Activated CD4-positive, alpha-beta T cell treated with anti-CD3 and anti-CD28 coated beads, Interleukin-2, amount 10 ng/mL, durations not matched to agents 24 days and 14 days (primary cell): Measurements from ENCODE around the gene FNBP1L. TPM values are rescaled to one million over a fixed set of nuclear protein-coding genes. Genes with fewer than 3 reads are reported as not detected.
"Not testable (repeated sequence)": the region's sequence is repeated elsewhere in the genome, so short reads cannot be mapped to it uniquely, and the experiment has no call there.

ENCODE experiments used
- DNase-seq: peaks from one replicate; pipeline ENCODE4 v3.0.0; 2022
- H3K27ac Mint-ChIP-seq: one replicate; pipeline ENCODE4 v1.8.0; 2022; ENCODE audit warnings: mild to moderate bottlenecking, mixed read lengths
- H3K27me3 Mint-ChIP-seq: one replicate; pipeline ENCODE4 v1.8.0; 2022; ENCODE audit warnings: mixed read lengths
- H3K36me3 Mint-ChIP-seq: one replicate; pipeline ENCODE4 v1.8.0; 2022; ENCODE audit warnings: low read depth, mild to moderate bottlenecking, mixed read lengths
- H3K4me1 Mint-ChIP-seq: one replicate; pipeline ENCODE4 v1.8.0; 2021; ENCODE audit warnings: mixed read lengths
- H3K4me3 Mint-ChIP-seq: one replicate; pipeline ENCODE4 v1.8.0; 2022; ENCODE audit warnings: mild to moderate bottlenecking, moderate library complexity, mixed read lengths
- H3K9me3 Mint-ChIP-seq: one replicate; pipeline ENCODE4 v1.8.0; 2021; ENCODE audit warnings: mixed read lengths
- intact Hi-C: fragments of 100-400 bp; cut with micrococcal nuclease; formaldehyde crosslinking; loops from one replicate; pipeline ENCODE4 v1.15.1; 2023
- total RNA-seq: library from RNA; stranded (reverse); gene quantifications from 2 replicates; pipeline ENCODE4 v1.2.3, GENCODE V29; 2022

Gene FNBP1L
- total RNA-seq, 1 donor from 2014 or later: 0.14 TPM

DNA sequence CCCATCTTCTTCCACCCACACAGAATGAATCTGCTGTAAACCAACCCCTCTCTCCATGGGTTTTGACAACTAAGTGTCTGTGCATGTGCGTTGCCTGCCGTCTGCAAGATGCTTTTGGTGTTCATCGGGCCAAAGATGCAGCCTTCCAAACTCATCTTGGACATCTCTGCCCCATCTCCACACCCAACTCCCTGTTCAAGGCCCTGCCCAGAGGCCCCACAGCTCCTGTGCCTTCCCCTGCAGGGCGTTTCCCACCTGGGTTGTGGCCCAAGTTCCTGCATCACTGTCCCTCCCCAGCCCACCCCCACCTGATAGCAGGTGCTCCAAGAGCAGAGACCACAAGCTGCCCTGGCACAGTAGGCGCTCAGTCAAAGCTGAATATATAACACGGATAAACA, 130.5 kb downstream of the FNBP1L start:
- intact Hi-C loops: no loop called here
- no peaks in the 10 kb centered on the region for H3K27me3 Mint-ChIP-seq
- no peak for DNase-seq
- no peaks in the 10 kb centered on the region for H3K4me1 Mint-ChIP-seq
- no peaks in the 10 kb centered on the region for H3K9me3 Mint-ChIP-seq
- no peak overlapping the region for H3K27ac Mint-ChIP-seq
- no peaks in the 10 kb centered on the region for H3K36me3 Mint-ChIP-seq
- no peak overlapping the region for H3K4me3 Mint-ChIP-seq

DNA sequence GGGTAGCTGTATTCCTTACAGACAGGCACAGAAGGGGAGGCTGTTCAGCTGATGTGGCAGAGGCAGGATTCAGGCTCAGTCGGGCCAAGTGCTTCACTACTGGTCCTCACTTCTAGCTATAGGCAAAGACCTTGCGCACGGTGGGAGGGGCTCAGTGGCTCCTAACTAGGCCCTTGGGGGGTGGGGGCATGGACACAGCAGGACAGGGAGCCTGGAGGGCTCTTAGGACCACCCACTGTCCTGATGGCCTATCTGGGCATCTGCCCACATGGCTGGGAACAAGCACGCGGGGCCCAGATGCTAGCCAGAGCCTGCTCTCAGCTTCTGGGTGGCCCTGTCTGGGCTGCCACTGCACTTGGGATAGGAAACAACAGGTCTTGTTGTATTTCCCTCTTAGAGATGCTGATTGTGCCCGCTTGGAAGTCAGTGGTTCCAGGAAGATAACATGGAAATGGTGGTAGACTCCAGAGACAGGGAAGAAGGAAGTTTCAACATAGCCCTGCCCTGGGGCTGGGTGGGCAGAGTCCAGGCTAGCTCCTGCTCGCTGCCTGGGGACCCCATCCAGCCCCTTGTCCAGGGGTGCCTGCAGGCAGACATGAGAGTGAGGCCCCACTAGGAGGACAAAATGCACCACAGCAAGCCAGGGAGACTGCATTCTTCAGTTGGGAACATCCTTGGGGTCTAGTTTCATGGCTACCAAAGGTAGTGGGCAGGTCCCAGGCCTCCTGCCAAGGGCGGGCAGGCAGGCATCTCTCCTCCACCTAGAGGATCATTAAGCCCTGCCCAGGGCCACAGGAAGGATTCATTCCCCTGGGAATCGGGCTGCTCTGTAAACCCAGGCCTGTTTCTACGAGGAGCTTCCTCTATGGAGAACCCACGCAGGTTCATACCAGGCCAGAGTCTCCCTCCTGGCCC, 131.2 kb downstream of the FNBP1L start:
- Mint-ChIP-seq H3K4me1 (no peaks in the 10 kb centered on the region), H3K27ac (no peak overlapping the region), H3K4me3 (no peak overlapping the region), H3K36me3 (no peaks in the 10 kb centered on the region), H3K27me3 (no peaks in the 10 kb centered on the region), H3K9me3 (no peaks in the 10 kb centered on the region)
- intact Hi-C loops: no loop called here
- DNase-seq: no peak

DNA sequence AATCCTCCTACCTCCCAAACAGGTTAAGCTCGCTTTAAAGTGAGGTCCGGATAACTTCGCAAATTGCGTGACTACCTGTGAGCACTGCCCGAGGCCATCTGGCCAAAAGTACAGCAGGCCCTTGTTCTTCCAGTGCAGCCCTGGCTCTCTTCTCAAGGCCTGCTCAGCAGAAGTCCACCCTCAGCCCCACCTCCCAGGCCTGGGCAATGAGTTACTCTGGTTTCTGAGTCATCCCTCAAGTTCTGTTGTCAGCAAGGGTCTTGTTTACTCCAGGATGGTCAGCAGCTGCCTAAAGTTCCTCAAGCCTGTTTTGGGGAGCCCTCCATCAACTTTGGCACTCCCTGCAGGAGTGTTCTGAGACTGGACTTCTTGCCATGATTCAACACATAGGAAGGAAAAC, 132.0 kb downstream of the FNBP1L start:
- intact Hi-C loops: no loop called here
- no peak overlapping the region for H3K4me3 Mint-ChIP-seq
- DNase-seq: no peak
- H3K27me3 Mint-ChIP-seq: no peaks in the 10 kb centered on the region
- no peak overlapping the region for H3K27ac Mint-ChIP-seq
- no peaks in the 10 kb centered on the region for H3K9me3 Mint-ChIP-seq
- no peaks in the 10 kb centered on the region for H3K36me3 Mint-ChIP-seq
- H3K4me1 Mint-ChIP-seq: no peaks in the 10 kb centered on the region

DNA sequence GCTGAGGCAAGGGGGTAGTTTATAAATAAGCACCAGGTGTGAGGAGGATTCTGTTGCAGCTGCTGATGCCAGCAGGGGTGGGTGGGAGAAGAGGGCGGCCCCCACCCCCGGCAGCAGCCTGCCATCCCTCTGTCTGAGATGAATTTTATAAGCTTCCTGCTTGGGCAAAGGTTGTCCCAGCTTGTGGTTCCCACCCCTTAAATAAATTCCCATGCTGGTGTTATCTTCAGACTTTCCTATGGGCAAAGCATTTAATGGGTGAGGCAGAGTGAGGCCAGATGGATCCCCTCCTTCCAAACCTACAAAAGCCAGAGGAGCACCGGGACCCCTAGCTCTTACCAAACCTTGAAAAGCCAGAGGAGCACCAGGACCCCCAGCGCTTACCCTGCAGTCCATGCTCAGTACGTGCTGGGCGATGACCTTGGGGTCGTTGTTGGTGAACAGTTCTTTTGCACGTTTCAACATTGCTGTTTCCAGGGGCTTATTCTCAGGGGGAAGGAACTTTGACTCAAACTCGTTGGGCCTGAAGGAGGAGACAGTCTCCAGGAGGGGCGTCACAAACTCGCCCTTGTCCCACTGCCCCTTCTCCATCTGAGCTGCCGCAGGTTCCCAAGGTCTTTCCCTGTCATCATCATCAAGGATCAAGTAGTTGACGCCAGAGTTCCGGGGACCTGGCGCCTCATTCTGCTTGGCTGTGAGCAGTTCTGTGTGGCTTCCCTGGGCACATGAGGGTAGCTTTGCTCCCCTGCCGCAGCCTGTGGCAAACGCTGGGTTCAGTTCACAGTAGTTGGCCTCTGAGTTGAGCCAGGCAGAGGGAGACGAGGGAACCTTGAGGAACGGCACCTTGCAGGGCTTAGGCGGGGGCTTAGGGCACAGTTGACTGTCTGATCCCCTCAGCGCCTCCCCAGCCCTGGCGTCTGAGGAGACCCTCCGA, 134.3 kb downstream of the FNBP1L start:
- no peak overlapping the region for H3K27ac Mint-ChIP-seq
- no peaks in the 10 kb centered on the region for H3K36me3 Mint-ChIP-seq
- H3K4me1 Mint-ChIP-seq: no peaks in the 10 kb centered on the region
- H3K4me3 Mint-ChIP-seq: no peak overlapping the region
- DNase-seq: no peak
- H3K9me3 Mint-ChIP-seq: no peaks in the 10 kb centered on the region
- intact Hi-C loops: no loop called here
- no peaks in the 10 kb centered on the region for H3K27me3 Mint-ChIP-seq

DNA sequence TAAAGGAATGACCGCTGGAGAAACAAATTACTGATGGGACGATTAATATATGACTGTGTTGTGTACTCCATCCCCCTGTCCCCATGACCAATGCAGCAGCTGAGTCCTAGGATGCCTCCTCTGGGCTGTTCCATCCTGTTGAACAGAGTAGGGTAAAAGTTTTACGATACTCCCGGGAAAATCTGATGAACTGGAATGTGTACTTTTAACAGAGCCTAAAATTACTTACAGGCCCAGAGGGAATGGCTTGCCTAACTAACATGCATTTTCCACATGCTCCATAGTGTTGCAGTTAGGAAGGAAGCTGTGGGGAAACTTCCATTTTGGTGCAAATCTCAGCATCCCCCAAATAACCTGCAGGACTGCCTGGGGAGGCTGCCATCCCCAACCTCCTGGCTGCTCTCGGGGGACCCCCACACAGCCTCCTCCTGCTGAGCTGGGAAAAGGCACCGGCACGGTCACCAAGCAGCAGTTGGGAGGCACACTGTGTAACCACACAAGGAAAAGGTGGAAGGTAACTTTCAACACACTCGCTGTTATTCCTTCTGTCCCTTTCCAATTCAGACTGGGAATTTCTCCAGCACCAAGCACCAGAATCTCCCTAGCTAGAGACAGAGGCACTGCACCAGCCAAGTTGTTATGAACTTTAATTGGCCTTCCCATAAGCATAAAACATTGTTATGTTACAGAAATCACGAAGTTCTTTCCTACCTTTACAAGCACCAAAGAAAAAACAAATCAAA, 136.5 kb downstream of the FNBP1L start:
- H3K27me3 Mint-ChIP-seq: no peaks in the 10 kb centered on the region
- no peaks in the 10 kb centered on the region for H3K36me3 Mint-ChIP-seq
- H3K4me1 Mint-ChIP-seq: peaks cover 9% of the 10 kb centered on the region
- no peaks in the 10 kb centered on the region for H3K9me3 Mint-ChIP-seq
- DNase-seq: no peak
- no peak overlapping the region for H3K4me3 Mint-ChIP-seq
- intact Hi-C loops: no loop called here
- no peak overlapping the region for H3K27ac Mint-ChIP-seq

DNA sequence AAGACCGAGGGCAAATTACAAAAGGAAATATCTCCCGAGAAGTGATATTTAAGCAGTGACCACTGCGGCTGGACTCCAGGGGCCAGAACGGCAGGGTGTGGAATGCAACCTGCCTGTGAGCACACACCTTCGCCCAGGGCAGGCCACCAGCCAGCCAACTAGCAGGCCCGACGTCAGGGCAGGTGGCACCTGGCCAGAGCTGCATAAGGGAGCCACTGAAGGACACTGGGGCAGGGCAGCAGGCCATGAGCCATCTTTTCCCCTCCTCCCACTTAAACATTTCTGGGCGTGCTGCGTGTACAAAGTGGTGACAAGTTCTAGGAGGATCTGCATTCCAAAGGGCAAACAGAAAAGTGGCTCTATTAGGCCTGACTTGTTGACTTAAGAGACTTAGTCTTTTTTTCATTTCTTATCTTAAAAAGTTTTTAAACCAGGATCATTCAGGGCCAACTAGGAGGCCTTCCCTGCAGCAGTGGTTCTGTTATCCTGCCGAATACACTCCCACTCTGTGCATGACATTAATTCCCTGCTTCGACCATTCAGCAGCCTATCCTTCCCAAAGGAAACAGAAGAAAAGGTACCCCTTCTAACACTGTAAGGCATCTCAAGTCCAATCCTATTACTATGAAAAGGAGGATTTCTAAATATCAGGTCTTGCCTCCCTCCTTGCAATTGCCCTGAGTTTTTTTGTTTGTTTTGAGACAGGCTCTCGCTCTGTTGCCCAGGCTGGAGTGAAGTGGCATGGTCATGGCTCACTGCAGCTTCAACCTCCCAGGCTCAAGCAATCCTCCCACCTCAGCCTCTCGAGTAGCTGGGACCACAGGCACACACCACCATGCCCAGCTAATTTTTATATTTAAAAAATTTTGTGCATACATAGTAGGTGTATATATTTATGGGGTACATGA, 137.4 kb downstream of the FNBP1L start:
- no peak overlapping the region for H3K27ac Mint-ChIP-seq
- H3K4me3 Mint-ChIP-seq: no peak overlapping the region
- peaks cover 9% of the 10 kb centered on the region for H3K4me1 Mint-ChIP-seq
- DNase-seq: no peak
- peaks cover under 1% of the 10 kb centered on the region for H3K27me3 Mint-ChIP-seq
- H3K9me3 Mint-ChIP-seq: no peaks in the 10 kb centered on the region
- no peaks in the 10 kb centered on the region for H3K36me3 Mint-ChIP-seq
- intact Hi-C loops: no loop called here

DNA sequence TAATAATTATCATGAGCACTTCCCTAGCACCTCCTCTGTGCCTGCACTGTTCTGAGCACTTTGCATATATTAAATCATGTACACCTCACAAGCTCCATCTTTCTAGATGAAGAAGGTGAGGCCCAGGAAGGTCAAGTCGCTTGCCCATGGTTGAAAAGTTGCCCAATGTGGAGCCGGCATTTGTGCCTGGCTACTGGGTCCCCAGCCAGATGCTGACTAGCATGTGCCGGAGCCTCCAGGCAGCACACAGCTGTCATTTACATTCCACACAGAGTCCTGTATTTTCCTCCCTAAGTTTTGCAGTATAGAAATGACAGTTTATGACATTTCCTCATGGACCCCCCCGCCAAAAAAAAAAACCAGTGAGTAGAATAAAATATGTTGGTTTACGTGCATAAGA, 139.4 kb downstream of the FNBP1L start:
- Mint-ChIP-seq H3K4me1 (peaks cover 12% of the 10 kb centered on the region), H3K9me3 (no peaks in the 10 kb centered on the region), H3K27ac (no peak overlapping the region), H3K27me3 (peaks cover 7% of the 10 kb centered on the region), H3K36me3 (no peaks in the 10 kb centered on the region), H3K4me3 (no peak overlapping the region)
- DNase-seq: no peak
- intact Hi-C loops: no loop called here

DNA sequence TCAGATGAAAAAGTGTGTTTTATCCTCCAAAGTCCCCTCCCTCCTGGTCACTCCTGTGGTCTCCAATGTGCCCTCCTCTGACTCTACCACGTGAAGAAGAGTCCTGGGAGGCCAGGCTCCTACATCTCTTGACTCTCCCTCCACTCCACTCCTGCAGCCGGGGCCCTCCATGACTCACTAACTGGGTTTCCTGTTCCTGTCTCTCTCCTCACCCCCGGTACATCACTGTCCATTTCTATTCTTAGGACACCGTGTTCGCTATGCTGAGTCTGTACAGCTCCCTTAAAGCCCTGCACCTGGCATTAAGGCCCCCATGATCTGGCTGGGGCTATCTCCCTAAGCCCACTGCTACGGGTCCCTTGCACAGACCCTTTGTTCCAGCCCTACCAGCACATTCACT, 140.3 kb downstream of the FNBP1L start:
- Mint-ChIP-seq H3K27ac (no peak overlapping the region), H3K4me1 (peaks cover 12% of the 10 kb centered on the region), H3K9me3 (no peaks in the 10 kb centered on the region), H3K36me3 (no peaks in the 10 kb centered on the region), H3K4me3 (no peak overlapping the region), H3K27me3 (peaks cover 7% of the 10 kb centered on the region)
- intact Hi-C loops: no loop called here
- no peak for DNase-seq

DNA sequence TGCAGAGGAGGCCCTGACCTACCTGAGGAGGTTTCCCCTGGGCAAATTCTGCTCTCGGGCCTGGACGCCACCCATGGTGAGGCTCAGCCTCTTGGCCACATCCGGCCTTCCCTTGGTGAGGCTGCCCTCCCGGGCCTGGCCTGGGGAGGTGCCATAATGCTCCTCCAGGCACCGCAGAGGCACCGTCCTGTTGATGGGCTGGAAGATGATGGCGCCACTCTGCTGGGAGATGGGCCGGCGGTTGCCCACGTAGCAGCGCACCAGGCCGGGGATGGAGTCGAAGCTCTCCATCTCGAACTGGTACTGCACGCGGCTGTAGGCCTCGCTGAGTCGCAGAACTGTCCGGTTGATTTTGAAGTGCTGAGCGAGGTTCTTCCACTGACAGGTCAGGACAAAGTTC, 141.0 kb downstream of the FNBP1L start:
- H3K4me3 Mint-ChIP-seq: no peak overlapping the region
- peaks cover 7% of the 10 kb centered on the region for H3K27me3 Mint-ChIP-seq
- H3K4me1 Mint-ChIP-seq: peaks cover 12% of the 10 kb centered on the region
- H3K9me3 Mint-ChIP-seq: no peaks in the 10 kb centered on the region
- intact Hi-C loops: no loop called here
- H3K36me3 Mint-ChIP-seq: no peaks in the 10 kb centered on the region
- DNase-seq: no peak
- no peak overlapping the region for H3K27ac Mint-ChIP-seq

DNA sequence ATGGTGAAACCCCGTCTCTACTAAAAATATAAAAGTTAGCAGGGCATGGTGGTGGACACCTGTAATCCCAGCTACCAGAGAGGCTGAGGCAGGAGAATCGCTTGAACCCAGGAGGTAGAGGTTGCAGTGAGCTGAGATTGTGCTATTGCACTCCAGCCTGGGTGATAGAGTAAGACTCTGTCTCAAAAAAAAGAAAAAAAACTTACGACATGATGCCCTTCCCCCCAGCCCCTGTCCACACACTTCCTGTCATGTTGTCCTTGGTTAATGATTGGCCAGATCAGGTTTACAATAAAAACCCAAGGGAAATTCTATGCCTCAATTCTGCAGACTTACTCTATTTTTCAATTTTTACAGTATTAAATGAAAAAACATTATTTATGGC, 143.4 kb downstream of the FNBP1L start:
- H3K4me3 Mint-ChIP-seq, DNase-seq, intact Hi-C loops, H3K9me3 Mint-ChIP-seq, H3K36me3 Mint-ChIP-seq, H3K27ac Mint-ChIP-seq: not testable (repeated sequence)
- Mint-ChIP-seq H3K4me1 (peaks cover 12% of the 10 kb centered on the region), H3K27me3 (peaks cover 19% of the 10 kb centered on the region)

DNA sequence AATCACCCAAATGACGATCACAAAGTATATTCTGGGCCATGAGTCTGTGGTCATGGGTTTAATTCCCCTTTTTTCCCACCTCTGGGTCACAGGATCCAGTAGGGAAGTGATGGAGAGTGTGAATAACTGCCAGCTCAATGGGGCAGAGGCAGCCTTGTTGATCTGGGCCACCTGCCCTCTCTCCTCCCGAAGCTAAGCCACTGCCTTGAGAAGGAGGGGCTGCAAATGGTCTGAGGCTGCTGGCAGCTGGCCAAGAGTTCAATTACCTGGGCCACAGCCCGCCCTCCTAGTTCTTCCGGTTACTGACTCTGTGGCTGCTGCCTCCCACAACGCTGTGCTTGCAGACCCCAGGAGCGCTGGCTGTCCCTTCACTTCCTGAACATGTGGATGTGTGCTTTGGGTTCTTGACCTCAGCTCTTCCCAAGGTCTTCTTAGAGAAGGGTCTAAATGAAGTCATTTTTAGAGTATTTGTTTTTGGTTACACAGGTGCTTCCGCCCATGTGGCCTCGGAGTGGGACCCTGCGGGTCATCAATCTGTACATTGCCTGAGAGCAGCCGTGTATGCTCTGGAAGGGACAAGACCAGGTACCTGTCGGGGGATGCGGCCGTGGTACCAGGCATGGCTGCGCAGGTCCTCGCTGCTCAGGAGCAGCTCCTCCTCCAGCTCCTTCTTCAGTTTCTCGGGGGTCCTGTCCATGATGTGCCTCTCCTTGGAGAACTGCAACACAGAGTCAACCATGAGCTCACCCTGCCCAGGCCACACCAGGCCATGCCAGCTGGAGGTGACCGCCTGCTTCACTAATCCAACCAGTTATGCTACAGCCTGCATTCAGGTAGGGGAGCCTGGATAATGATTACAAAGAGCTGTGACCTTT, 144.0 kb downstream of the FNBP1L start:
- peaks cover 25% of the 10 kb centered on the region for H3K27me3 Mint-ChIP-seq

DNA sequence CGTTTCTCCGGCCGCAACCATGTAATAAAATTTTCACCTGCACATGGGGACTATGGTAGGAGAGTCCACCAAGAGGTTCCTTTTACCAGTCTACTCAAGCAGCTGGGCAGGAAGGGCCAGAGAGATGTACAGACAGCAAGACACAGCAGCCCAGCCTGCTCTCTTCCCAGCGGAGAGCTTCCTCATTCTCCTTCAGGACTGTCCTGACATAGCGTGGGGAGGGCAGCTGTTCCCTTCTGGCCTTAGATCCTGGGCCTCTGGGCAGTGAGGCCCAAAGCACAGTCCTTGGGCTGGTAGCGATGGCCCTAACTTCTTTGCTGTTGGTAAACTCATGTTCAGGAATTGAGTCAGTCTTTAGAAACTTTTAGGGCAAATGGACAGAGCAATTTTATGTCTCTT, 144.6 kb downstream of the FNBP1L start:
- no peak for DNase-seq
- Mint-ChIP-seq H3K27me3 (peaks cover 26% of the 10 kb centered on the region), H3K36me3 (no peaks in the 10 kb centered on the region), H3K4me1 (peaks cover 12% of the 10 kb centered on the region), H3K4me3 (no peak overlapping the region), H3K27ac (no peak overlapping the region), H3K9me3 (no peaks in the 10 kb centered on the region)
- intact Hi-C loops: no loop called here

More for the DNA sequence above, 144.0 kb downstream of the FNBP1L start:
- no peaks in the 10 kb centered on the region for H3K36me3 Mint-ChIP-seq
- H3K4me1 Mint-ChIP-seq: peaks cover 12% of the 10 kb centered on the region
- DNase-seq: no peak
- H3K4me3 Mint-ChIP-seq: no peak overlapping the region
- intact Hi-C loops: no loop called here
- no peaks in the 10 kb centered on the region for H3K9me3 Mint-ChIP-seq
- no peak overlapping the region for H3K27ac Mint-ChIP-seq
